ENCODE data around the gene PIF1. TPM values are rescaled to one million over a fixed set of nuclear protein-coding genes. Genes with fewer than 3 reads are reported as not detected.

Gene PIF1
- total RNA-seq, 2 experiments from 2014 or later = 82.9 to 126 TPM

DNA sequence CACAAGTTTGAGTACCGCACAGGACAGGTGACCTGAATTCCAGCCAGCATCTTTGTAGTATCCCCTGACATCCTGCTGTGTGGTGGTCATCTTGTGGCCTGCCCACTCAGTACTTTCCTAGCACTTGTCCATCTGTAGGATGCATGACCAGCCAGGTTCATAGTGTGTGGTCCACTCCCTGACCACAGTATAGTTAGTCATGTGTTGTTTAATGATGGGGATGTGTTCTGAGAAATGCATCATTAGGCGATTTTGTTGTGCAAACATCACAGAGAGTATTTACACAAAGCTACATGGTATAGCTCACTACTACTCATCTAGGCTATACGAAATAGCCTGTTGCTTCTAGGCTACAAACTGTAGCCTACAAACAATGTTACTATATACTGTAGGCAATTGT lies 33.2 kb downstream of the PIF1 start:
- no peak for TF ChIP-seq EZH2phosphoT487 (IDR thresholded peaks at IDR 0.05; ENCODE audit: borderline replicate concordance, low read depth, low read length)
- TF ChIP-seq, protein P1, sequence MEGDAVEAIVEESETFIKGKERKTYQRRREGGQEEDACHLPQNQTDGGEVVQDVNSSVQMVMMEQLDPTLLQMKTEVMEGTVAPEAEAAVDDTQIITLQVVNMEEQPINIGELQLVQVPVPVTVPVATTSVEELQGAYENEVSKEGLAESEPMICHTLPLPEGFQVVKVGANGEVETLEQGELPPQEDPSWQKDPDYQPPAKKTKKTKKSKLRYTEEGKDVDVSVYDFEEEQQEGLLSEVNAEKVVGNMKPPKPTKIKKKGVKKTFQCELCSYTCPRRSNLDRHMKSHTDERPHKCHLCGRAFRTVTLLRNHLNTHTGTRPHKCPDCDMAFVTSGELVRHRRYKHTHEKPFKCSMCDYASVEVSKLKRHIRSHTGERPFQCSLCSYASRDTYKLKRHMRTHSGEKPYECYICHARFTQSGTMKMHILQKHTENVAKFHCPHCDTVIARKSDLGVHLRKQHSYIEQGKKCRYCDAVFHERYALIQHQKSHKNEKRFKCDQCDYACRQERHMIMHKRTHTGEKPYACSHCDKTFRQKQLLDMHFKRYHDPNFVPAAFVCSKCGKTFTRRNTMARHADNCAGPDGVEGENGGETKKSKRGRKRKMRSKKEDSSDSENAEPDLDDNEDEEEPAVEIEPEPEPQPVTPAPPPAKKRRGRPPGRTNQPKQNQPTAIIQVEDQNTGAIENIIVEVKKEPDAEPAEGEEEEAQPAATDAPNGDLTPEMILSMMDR (conservative IDR thresholded peaks at IDR 0.05; ENCODE audit: low read length) = no peak
- Histone ChIP-seq H3K27ac (ENCODE audit: low read depth, low read length, poor library complexity, severe bottlenecking) (no peak overlapping the region), H2AFZ (ENCODE audit: low read length) (no peak overlapping the region), H3K79me2 (ENCODE audit: insufficient read depth, low read depth, low read length) (no peaks in the 10 kb centered on the region), H4K20me1 (ENCODE audit: insufficient read depth, low read length) (no peaks in the 10 kb centered on the region), H3K9me3 (ENCODE audit: low read length) (no peaks in the 10 kb centered on the region), H3K36me3 (ENCODE audit: insufficient read depth, low read length) (no peaks in the 10 kb centered on the region), H3K9me2 (ENCODE audit: insufficient read depth, low read length) (no peaks in the 10 kb centered on the region), H3K4me1 (ENCODE audit: insufficient read depth, low read length, poor library complexity, severe bottlenecking) (no peaks in the 10 kb centered on the region), H3K4me2 (ENCODE audit: low read length) (no peak overlapping the region), H3K4me3 (ENCODE audit: low read depth, low read length, poor library complexity, severe bottlenecking) (no peak overlapping the region)
- POLR2A ChIA-PET = interaction anchor here (0.7 kb wide), 2 partner anchors 136 to 416 kb away, joined by 4 to 6 read pairs; no protein-coding TSS in a partner anchor
- intact Hi-C loops (cut with micrococcal nuclease; ENCODE audit: unreplicated experiment) = no loop called here
- CTCF ChIA-PET (ENCODE audit: unreplicated experiment) = no interaction called here
- no peak for DNase-seq (ENCODE audit: low spot score)
- BruUV-seq (replicated peaks) = no TSS peak

DNA sequence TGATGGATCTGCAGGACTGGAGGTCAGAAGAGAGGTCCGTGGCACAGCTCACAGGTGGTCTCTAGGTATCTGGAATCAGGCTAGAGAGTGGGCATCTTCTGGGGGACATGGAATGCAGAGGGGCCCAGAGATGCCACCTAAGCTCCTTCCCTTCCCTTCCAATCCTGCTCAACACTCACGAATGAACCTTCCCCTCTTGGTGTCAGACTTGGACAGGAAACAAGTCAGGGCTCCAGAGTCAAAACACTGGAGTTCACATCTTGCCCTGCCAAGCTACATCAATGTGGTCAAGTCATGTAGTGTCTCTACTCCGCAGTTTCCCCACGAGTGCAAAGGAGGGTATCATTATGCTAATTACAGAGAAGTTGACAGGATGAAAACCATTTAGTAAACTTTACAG lies 34.0 kb downstream of the PIF1 start:
- Histone ChIP-seq H3K4me1 (ENCODE audit: insufficient read depth, low read length, poor library complexity, severe bottlenecking) (no peaks in the 10 kb centered on the region), H3K79me2 (ENCODE audit: insufficient read depth, low read depth, low read length) (no peaks in the 10 kb centered on the region), H3K27ac (ENCODE audit: low read depth, low read length, poor library complexity, severe bottlenecking) (no peak overlapping the region), H3K9me3 (ENCODE audit: low read length) (no peaks in the 10 kb centered on the region), H3K4me3 (ENCODE audit: low read depth, low read length, poor library complexity, severe bottlenecking) (no peak overlapping the region), H3K4me2 (ENCODE audit: low read length) (no peak overlapping the region), H3K36me3 (ENCODE audit: insufficient read depth, low read length) (no peaks in the 10 kb centered on the region), H3K9me2 (ENCODE audit: insufficient read depth, low read length) (no peaks in the 10 kb centered on the region), H4K20me1 (ENCODE audit: insufficient read depth, low read length) (no peaks in the 10 kb centered on the region), H2AFZ (ENCODE audit: low read length) (no peak overlapping the region)
- ChIA-PET POLR2A (interaction anchor here (0.7 kb wide), 2 partner anchors 137 to 416 kb away, joined by 4 to 6 read pairs; no protein-coding TSS in a partner anchor), CTCF (ENCODE audit: unreplicated experiment) (no interaction called here)
- no peak for TF ChIP-seq EZH2phosphoT487 (IDR thresholded peaks at IDR 0.05; ENCODE audit: borderline replicate concordance, low read depth, low read length)
- TF ChIP-seq, protein P1 (conservative IDR thresholded peaks at IDR 0.05; ENCODE audit: low read length) = no peak
- intact Hi-C loops (cut with micrococcal nuclease; ENCODE audit: unreplicated experiment) = no loop called here
- no peak for DNase-seq (ENCODE audit: low spot score)
- no TSS peak for BruUV-seq (replicated peaks)

GRCh38 chr15:64783796-64784195 lies 41.7 kb downstream of the PIF1 start:
- CTCF ChIA-PET (ENCODE audit: unreplicated experiment) = no interaction called here
- intact Hi-C loops (cut with micrococcal nuclease; ENCODE audit: unreplicated experiment) = no loop called here
- Histone ChIP-seq H3K4me3 (ENCODE audit: low read depth, low read length, poor library complexity, severe bottlenecking) (no peak overlapping the region), H3K36me3 (ENCODE audit: insufficient read depth, low read length) (no peaks in the 10 kb centered on the region), H3K4me2 (ENCODE audit: low read length) (no peak overlapping the region), H3K9me2 (ENCODE audit: insufficient read depth, low read length) (no peaks in the 10 kb centered on the region), H3K27ac (ENCODE audit: low read depth, low read length, poor library complexity, severe bottlenecking) (no peak overlapping the region), H4K20me1 (ENCODE audit: insufficient read depth, low read length) (no peaks in the 10 kb centered on the region), H3K79me2 (ENCODE audit: insufficient read depth, low read depth, low read length) (no peaks in the 10 kb centered on the region), H3K4me1 (ENCODE audit: insufficient read depth, low read length, poor library complexity, severe bottlenecking) (no peaks in the 10 kb centered on the region), H2AFZ (ENCODE audit: low read length) (no peak overlapping the region), H3K9me3 (ENCODE audit: low read length) (no peaks in the 10 kb centered on the region)
- TF ChIP-seq EZH2phosphoT487 (IDR thresholded peaks at IDR 0.05; ENCODE audit: borderline replicate concordance, low read depth, low read length) = no peak
- TF ChIP-seq, protein P1 (conservative IDR thresholded peaks at IDR 0.05; ENCODE audit: low read length) = no peak
- BruUV-seq (replicated peaks) = no TSS peak
- no peak for DNase-seq (ENCODE audit: low spot score)
- POLR2A ChIA-PET = interaction anchor here (0.6 kb wide), 1 partner anchor 13 kb away, joined by 3 read pairs; no protein-coding TSS in a partner anchor
